ENCODE data around the gene HTR1B.
A peak's percentile ranks its signal among the peaks of the same experiment; 100 is the strongest.

Gene HTR1B

GRCh38 chr6:77456531-77457248, 6.6 kb downstream of the HTR1B start:
- peak; percentile 89 for DNase-seq (ENCODE audit: low read depth, low spot score)

- no peak for DNase-seq (ENCODE audit: low read depth, low spot score)
Measured at GRCh38 chr6:77455271-77455670, 8.0 kb downstream of the HTR1B start.

GRCh38 chr6:77454386-77454785, 8.9 kb downstream of the HTR1B start:
- DNase-seq (ENCODE audit: low read depth, low spot score): no peak

GRCh38 chr6:77451466-77451865, 11.8 kb downstream of the HTR1B start:
- no peak for DNase-seq (ENCODE audit: low read depth, low spot score)

- DNase-seq (ENCODE audit: low read depth, low spot score): peak; percentile 16
Measured at GRCh38 chr6:77450924-77451323, 12.4 kb downstream of the HTR1B start.

GRCh38 chr6:77448546-77448945, 14.7 kb downstream of the HTR1B start:
- DNase-seq (ENCODE audit: low read depth, low spot score): no peak

- peak; percentile 14 for DNase-seq (ENCODE audit: low read depth, low spot score)
Measured at GRCh38 chr6:77447254-77447653, 16.0 kb downstream of the HTR1B start.

- DNase-seq (ENCODE audit: low read depth, low spot score): no peak
Measured at GRCh38 chr6:77446249-77446648, 17.0 kb downstream of the HTR1B start.

- DNase-seq (ENCODE audit: low read depth, low spot score): no peak
Measured at GRCh38 chr6:77445214-77445613, 18.1 kb downstream of the HTR1B start.

GRCh38 chr6:77440206-77440976, 22.9 kb downstream of the HTR1B start:
- no peak for DNase-seq (ENCODE audit: low read depth, low spot score)

GRCh38 chr6:77433888-77434287, 29.4 kb downstream of the HTR1B start:
- DNase-seq (ENCODE audit: low read depth, low spot score): no peak

- no peak for DNase-seq (ENCODE audit: low read depth, low spot score)
Measured at GRCh38 chr6:77430504-77430903, 32.8 kb downstream of the HTR1B start.

GRCh38 chr6:77425671-77426070, 37.6 kb downstream of the HTR1B start:
- DNase-seq (ENCODE audit: low read depth, low spot score): no peak

GRCh38 chr6:77425216-77425615, 38.1 kb downstream of the HTR1B start:
- DNase-seq (ENCODE audit: low read depth, low spot score): no peak

GRCh38 chr6:77424761-77425160, 38.5 kb downstream of the HTR1B start:
- DNase-seq (ENCODE audit: low read depth, low spot score): no peak

- DNase-seq (ENCODE audit: low read depth, low spot score): no peak
Measured at GRCh38 chr6:77416839-77417238, 46.5 kb downstream of the HTR1B start.

- DNase-seq (ENCODE audit: low read depth, low spot score): no peak
Measured at GRCh38 chr6:77415706-77416105, 47.6 kb downstream of the HTR1B start.
